ENCODE results near the gene ASIC2. TPM values are rescaled to one million over a fixed set of nuclear protein-coding genes. Genes with fewer than 3 reads are reported as not detected.

Gene ASIC2
- polyA plus RNA-seq, 1 donor: 9.3 TPM

- no CpG with 5 or more reads among the region's 2 CpGs for WGBS (ENCODE audit: insufficient coverage, low lambda C conversion rate)
- no peaks in the 10 kb centered on the region for H3K9me3 ChIP-seq (ENCODE audit: control insufficient read depth, low read depth, low read length)
- H3K27me3 ChIP-seq (ENCODE audit: control insufficient read depth, insufficient read depth, low read length): no peaks in the 10 kb centered on the region
- H3K27ac ChIP-seq (ENCODE audit: low read length): no peak overlapping the region
- peaks cover 2% of the 10 kb centered on the region for H3K36me3 ChIP-seq (ENCODE audit: control insufficient read depth, insufficient read depth, low read length)
- DNase-seq: no peak
- H3K4me1 ChIP-seq (ENCODE audit: control insufficient read depth, insufficient read depth, low read length): peaks cover 15% of the 10 kb centered on the region
- no peak overlapping the region for H3K4me3 ChIP-seq (ENCODE audit: low read length)
Measured at GRCh38 chr17:33269337-33270060, 23.6 kb downstream of the ASIC2 start.

DNA sequence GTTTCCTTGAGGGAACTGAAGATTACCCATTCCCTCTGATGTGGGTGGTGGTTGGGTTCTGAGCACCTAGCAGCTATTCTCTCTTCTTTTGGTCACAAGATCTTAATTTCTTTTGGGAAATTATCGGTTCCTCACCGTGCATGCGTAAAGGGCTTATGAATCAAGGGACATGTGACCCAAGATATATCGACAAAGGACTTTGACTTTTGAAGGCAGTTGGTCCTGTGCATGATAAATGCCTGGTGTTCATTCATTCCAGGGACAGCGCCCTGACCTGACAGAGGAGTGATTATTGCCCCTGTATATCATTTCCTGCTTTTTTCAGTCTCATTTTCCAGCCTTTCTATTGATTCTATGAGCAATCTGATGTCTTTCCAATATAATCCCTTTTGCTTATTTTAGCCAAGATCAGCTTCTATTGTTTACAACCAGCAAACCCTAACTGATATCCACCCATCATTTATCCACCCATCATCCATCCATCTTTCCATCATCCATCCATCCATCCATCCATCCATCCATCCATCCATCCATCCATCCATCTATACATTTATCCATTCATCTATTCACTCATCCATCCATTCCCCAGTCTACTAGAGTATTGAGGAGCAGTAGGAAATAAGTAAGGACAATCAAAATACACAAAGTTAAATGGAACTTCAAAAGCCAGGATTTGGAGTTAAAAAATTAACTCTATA lies 25.1 kb downstream of the ASIC2 start:
- H3K9me3 ChIP-seq (ENCODE audit: control insufficient read depth, low read depth, low read length): no peaks in the 10 kb centered on the region
- peak; percentile 60 to 84 for DNase-seq
- H3K27ac ChIP-seq (ENCODE audit: low read length): peak overlapping the region; percentile 77
- H3K4me3 ChIP-seq (ENCODE audit: low read length): no peak overlapping the region
- H3K36me3 ChIP-seq (ENCODE audit: control insufficient read depth, insufficient read depth, low read length): peaks cover 2% of the 10 kb centered on the region
- no peaks in the 10 kb centered on the region for H3K27me3 ChIP-seq (ENCODE audit: control insufficient read depth, insufficient read depth, low read length)
- no CpG with 5 or more reads among the region's 5 CpGs for WGBS (ENCODE audit: insufficient coverage, low lambda C conversion rate)
- H3K4me1 ChIP-seq (ENCODE audit: control insufficient read depth, insufficient read depth, low read length): peaks cover 28% of the 10 kb centered on the region

DNA sequence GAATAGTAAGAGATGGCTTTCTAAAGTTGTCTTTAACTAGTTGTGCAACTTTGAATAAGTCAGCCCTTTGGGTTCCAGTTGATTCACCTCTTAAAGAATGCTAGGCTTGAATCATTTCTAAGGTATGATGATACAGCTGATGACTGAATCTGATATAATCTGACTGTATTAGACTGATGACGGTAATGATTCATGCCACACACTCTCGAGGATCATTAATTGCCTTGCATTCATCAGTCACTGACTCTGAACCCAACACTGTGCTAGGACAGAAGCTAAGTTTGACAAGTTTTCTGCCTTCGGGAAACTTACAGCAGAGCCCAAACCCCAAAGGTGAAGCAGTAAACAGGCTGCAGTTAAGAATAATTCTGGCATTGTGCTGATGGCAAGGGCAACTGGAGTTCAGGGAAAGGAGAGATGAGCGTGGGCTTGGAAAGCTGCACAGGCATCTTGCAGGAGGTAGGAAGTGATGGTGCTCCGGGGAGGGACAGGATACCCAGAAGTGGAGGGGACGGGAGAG lies 25.8 kb downstream of the ASIC2 start:
- DNase-seq: peak in 1 of 2 donors; percentile 48
- no peaks in the 10 kb centered on the region for H3K36me3 ChIP-seq (ENCODE audit: control insufficient read depth, insufficient read depth, low read length)
- H3K27me3 ChIP-seq (ENCODE audit: control insufficient read depth, insufficient read depth, low read length): no peaks in the 10 kb centered on the region
- WGBS (ENCODE audit: insufficient coverage, low lambda C conversion rate): no CpG with 5 or more reads among the region's 6 CpGs
- H3K4me1 ChIP-seq (ENCODE audit: control insufficient read depth, insufficient read depth, low read length): peaks cover 35% of the 10 kb centered on the region
- peak overlapping the region; percentile 77 for H3K27ac ChIP-seq (ENCODE audit: low read length)
- no peak overlapping the region for H3K4me3 ChIP-seq (ENCODE audit: low read length)
- no peaks in the 10 kb centered on the region for H3K9me3 ChIP-seq (ENCODE audit: control insufficient read depth, low read depth, low read length)

DNA sequence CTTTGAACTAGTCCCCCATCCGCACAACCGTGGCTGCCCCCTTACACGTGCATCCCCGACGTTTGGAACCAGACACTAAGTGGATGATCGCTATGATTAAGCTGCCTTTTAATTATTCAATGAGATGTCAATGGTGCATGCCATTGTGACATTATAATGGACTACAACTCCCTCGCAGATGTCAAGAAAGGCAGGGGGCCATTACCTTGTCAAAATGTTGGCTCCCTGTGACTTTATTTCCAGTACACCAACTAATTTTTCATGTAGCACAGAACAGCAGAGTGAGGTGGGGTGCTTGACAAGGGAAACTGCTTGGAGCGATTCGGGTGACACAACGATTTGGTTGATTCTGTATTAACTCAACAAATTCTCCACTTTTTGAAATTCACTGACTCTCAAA lies 26.5 kb downstream of the ASIC2 start:
- no peaks in the 10 kb centered on the region for H3K27me3 ChIP-seq (ENCODE audit: control insufficient read depth, insufficient read depth, low read length)
- H3K36me3 ChIP-seq (ENCODE audit: control insufficient read depth, insufficient read depth, low read length): no peaks in the 10 kb centered on the region
- no peaks in the 10 kb centered on the region for H3K9me3 ChIP-seq (ENCODE audit: control insufficient read depth, low read depth, low read length)
- H3K4me1 ChIP-seq (ENCODE audit: control insufficient read depth, insufficient read depth, low read length): peaks cover 42% of the 10 kb centered on the region
- H3K27ac ChIP-seq (ENCODE audit: low read length): peak overlapping the region; percentile 30
- WGBS (ENCODE audit: insufficient coverage, low lambda C conversion rate): no CpG with 5 or more reads among the region's 10 CpGs
- no peak overlapping the region for H3K4me3 ChIP-seq (ENCODE audit: low read length)
- no peak for DNase-seq

DNA sequence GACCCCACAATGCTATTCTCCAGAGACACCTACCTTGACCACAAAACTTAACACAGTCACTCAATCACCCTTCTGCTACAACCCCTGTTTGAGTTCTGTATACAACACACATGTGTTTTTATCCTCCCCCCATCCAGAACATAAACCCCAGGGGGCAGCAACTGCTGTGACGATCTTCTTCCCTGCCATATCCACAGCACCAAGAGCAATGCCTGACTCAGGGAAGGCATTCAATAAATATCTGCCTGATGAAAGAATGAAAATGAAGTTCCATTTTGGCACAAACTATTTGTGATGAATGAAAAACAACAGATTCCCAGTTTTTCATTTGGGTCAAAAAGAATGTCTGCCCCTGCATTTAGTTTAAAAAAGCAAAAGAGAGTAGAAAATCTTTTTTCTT lies 27.0 kb downstream of the ASIC2 start:
- no peaks in the 10 kb centered on the region for H3K27me3 ChIP-seq (ENCODE audit: control insufficient read depth, insufficient read depth, low read length)
- no peaks in the 10 kb centered on the region for H3K36me3 ChIP-seq (ENCODE audit: control insufficient read depth, insufficient read depth, low read length)
- peaks cover 47% of the 10 kb centered on the region for H3K4me1 ChIP-seq (ENCODE audit: control insufficient read depth, insufficient read depth, low read length)
- WGBS (ENCODE audit: insufficient coverage, low lambda C conversion rate): no CpG with 5 or more reads among the region's 1 CpG
- no peak overlapping the region for H3K4me3 ChIP-seq (ENCODE audit: low read length)
- no peak for DNase-seq
- no peak overlapping the region for H3K27ac ChIP-seq (ENCODE audit: low read length)
- H3K9me3 ChIP-seq (ENCODE audit: control insufficient read depth, low read depth, low read length): no peaks in the 10 kb centered on the region

- Histone ChIP-seq H3K4me3 (ENCODE audit: low read length) (no peak overlapping the region), H3K27me3 (ENCODE audit: control insufficient read depth, insufficient read depth, low read length) (no peaks in the 10 kb centered on the region), H3K9me3 (ENCODE audit: control insufficient read depth, low read depth, low read length) (no peaks in the 10 kb centered on the region), H3K4me1 (ENCODE audit: control insufficient read depth, insufficient read depth, low read length) (peaks cover 50% of the 10 kb centered on the region), H3K36me3 (ENCODE audit: control insufficient read depth, insufficient read depth, low read length) (peaks cover 1% of the 10 kb centered on the region), H3K27ac (ENCODE audit: low read length) (peak overlapping the region; percentile 84)
- no CpG with 5 or more reads among the region's 4 CpGs for WGBS (ENCODE audit: insufficient coverage, low lambda C conversion rate)
- DNase-seq: peak; percentile 81 to 88
Measured at GRCh38 chr17:33263396-33263795, 29.7 kb downstream of the ASIC2 start.

DNA sequence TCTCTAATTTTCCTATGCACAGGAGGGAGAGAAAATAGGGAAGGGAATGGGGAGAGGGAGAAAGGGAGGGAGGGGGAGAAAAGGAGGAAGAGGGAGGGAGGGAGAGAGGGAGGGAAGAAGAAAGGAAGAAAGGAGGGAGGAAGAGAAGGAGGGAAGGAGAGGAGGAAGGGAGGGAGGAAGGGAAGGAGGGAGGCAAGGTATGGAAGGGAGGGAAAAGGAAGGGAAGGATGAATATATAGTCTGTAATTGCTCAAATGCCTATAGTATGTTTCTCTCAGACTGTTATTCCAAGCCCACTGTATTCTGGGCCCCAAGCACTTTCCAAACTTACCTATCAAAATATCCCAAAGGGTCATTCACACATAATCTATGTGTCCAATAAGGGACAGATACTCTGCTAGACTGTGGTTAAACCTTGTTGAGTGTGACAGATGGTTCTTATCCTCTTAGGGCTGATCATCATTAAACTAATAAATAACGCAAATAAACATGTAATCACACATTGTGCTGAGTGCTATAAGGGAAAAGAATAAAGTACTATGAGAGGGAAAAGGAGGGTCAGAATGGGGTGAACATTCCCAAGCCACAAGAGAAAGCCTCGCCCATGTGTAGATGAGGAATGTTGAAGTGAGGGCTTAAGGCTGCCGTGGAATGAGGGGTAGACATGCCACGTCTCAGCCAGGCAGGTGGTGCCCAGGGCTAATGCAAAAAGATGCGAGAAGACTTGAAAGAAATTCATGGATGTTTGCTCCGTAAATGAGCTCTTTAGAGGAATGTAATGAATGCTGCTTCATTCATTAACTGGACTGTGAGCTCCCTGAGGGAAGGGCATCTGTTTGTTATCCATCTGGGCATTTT lies 30.6 kb downstream of the ASIC2 start:
- peaks cover 4% of the 10 kb centered on the region for H3K36me3 ChIP-seq (ENCODE audit: control insufficient read depth, insufficient read depth, low read length)
- H3K27me3 ChIP-seq (ENCODE audit: control insufficient read depth, insufficient read depth, low read length): no peaks in the 10 kb centered on the region
- no peaks in the 10 kb centered on the region for H3K9me3 ChIP-seq (ENCODE audit: control insufficient read depth, low read depth, low read length)
- H3K4me3 ChIP-seq (ENCODE audit: low read length): no peak overlapping the region
- DNase-seq: no peak
- H3K27ac ChIP-seq (ENCODE audit: low read length): peak overlapping the region; percentile 10
- WGBS (ENCODE audit: insufficient coverage, low lambda C conversion rate): 50% methylated on average over 1 of the region's 6 CpGs
- peaks cover 47% of the 10 kb centered on the region for H3K4me1 ChIP-seq (ENCODE audit: control insufficient read depth, insufficient read depth, low read length)

- no peaks in the 10 kb centered on the region for H3K27me3 ChIP-seq (ENCODE audit: control insufficient read depth, insufficient read depth, low read length)
- DNase-seq: no peak
Measured at GRCh38 chr17:33261820-33262219, 31.3 kb downstream of the ASIC2 start.

DNA sequence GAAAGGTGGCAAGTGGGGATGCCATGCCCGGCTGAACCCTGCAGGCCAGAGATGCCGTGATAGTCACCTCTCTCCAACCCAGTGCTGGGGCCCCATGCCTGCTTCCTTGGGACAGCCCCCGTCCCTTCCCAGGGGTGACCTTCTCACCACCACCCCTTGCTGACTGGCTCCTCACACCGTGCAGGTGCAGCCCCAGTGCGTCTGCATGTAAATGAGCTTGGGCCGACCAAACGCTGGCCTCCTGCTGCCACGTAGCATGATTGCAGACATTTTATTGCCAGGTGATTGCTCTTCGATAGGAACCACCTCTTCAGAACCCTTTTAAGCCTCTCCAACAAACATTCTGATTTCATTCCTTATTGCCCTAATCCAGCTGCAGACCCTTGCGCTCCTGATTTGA lies 32.5 kb downstream of the ASIC2 start:
- H3K27me3 ChIP-seq (ENCODE audit: control insufficient read depth, insufficient read depth, low read length): no peaks in the 10 kb centered on the region
- no CpG with 5 or more reads among the region's 10 CpGs for WGBS (ENCODE audit: insufficient coverage, low lambda C conversion rate)
- peak overlapping the region; percentile 14 for H3K27ac ChIP-seq (ENCODE audit: low read length)
- H3K9me3 ChIP-seq (ENCODE audit: control insufficient read depth, low read depth, low read length): no peaks in the 10 kb centered on the region
- peaks cover 45% of the 10 kb centered on the region for H3K4me1 ChIP-seq (ENCODE audit: control insufficient read depth, insufficient read depth, low read length)
- no peak overlapping the region for H3K4me3 ChIP-seq (ENCODE audit: low read length)
- H3K36me3 ChIP-seq (ENCODE audit: control insufficient read depth, insufficient read depth, low read length): peaks cover 4% of the 10 kb centered on the region
- peak; percentile 76 to 81 for DNase-seq

More at GRCh38 chr17:33261820-33262219, 31.3 kb downstream of the ASIC2 start:
- Histone ChIP-seq H3K9me3 (ENCODE audit: control insufficient read depth, low read depth, low read length) (no peaks in the 10 kb centered on the region), H3K36me3 (ENCODE audit: control insufficient read depth, insufficient read depth, low read length) (peaks cover 4% of the 10 kb centered on the region), H3K4me3 (ENCODE audit: low read length) (no peak overlapping the region), H3K4me1 (ENCODE audit: control insufficient read depth, insufficient read depth, low read length) (peaks cover 45% of the 10 kb centered on the region), H3K27ac (ENCODE audit: low read length) (peak overlapping the region; percentile 14)
- WGBS (ENCODE audit: insufficient coverage, low lambda C conversion rate): no CpG with 5 or more reads among the region's 10 CpGs

DNA sequence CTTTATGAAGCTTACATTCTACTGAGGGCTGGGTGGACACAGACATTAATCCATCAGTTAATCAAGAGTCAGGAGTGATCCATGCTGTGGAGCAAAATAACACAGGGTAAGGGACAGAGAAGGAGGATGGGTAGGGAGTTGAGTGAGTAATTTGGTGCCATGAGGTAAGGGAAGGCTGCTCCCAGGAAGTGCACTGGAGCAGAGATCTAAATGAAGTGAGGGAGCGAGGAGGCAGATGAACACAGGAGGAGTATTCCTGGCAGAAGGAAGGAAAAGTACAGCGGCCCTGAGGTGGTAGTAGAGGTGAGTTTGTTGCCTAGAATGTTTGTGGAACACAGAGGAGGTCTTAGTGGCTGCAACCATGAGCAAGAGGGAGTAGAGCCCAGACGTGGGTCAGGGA lies 34.8 kb downstream of the ASIC2 start:
- H3K4me3 ChIP-seq (ENCODE audit: low read length): no peak overlapping the region
- 100% methylated on average over 1 of the region's 3 CpGs for WGBS (ENCODE audit: insufficient coverage, low lambda C conversion rate)
- H3K9me3 ChIP-seq (ENCODE audit: control insufficient read depth, low read depth, low read length): no peaks in the 10 kb centered on the region
- peaks cover 29% of the 10 kb centered on the region for H3K4me1 ChIP-seq (ENCODE audit: control insufficient read depth, insufficient read depth, low read length)
- DNase-seq: no peak
- H3K36me3 ChIP-seq (ENCODE audit: control insufficient read depth, insufficient read depth, low read length): peaks cover 4% of the 10 kb centered on the region
- H3K27ac ChIP-seq (ENCODE audit: low read length): no peak overlapping the region
- no peaks in the 10 kb centered on the region for H3K27me3 ChIP-seq (ENCODE audit: control insufficient read depth, insufficient read depth, low read length)
